Lower lobe of right lung (tissue), 2 donors: ENCODE results near the gene HOXB1. TPM values are rescaled to one million over a fixed set of nuclear protein-coding genes. Genes with fewer than 3 reads are reported as not detected.
A peak's percentile ranks its signal among the peaks of the same experiment; 100 is the strongest.
"Not testable (repeated sequence)": the region's sequence is repeated elsewhere in the genome, so short reads cannot be mapped to it uniquely, and the experiment has no call there.

Experiments
- ATAC-seq, 2 donors: fragments of 200-7000 bp; cut with Tn5 transposase; one replicate each; pipeline ENCODE4 v1.9.1; 2020 to 2022; ENCODE audit warnings: mild to moderate bottlenecking in 2 of 2, moderate library complexity in 2 of 2
- DNase-seq: peaks from one replicate; pipeline ENCODE4 v3.0.0-alpha.2; 2020
- H3K27ac ChIP-seq: fragments of 200-600 bp; one replicate; pipeline ENCODE4 v1.8.0; 2022
- H3K27me3 ChIP-seq: fragments of 200-600 bp; one replicate; pipeline ENCODE4 v1.8.0; 2022; ENCODE audit warnings: low read depth
- H3K36me3 ChIP-seq: fragments of 200-600 bp; one replicate; pipeline ENCODE4 v1.8.0; 2022; ENCODE audit warnings: mild to moderate bottlenecking
- H3K4me1 ChIP-seq: fragments of 200-600 bp; one replicate; pipeline ENCODE4 v1.8.0; 2022
- H3K4me3 ChIP-seq: fragments of 200-600 bp; one replicate; pipeline ENCODE4 v1.8.0; 2022; ENCODE audit warnings: mild to moderate bottlenecking
- H3K9me3 ChIP-seq: fragments of 200-600 bp; one replicate; pipeline ENCODE4 v1.8.0; 2022
- CTCF ChIP-seq: fragments of 200-600 bp; IDR thresholded peaks from one replicate; pipeline ENCODE4 v1.8.0; 2022; ENCODE audit warnings: antibody characterized with exemption, mild to moderate bottlenecking
- intact Hi-C: fragments of 100-400 bp; cut with DNase I; formaldehyde crosslinking; loops from one replicate; pipeline ENCODE4 v1.11.0; 2022
- total RNA-seq: library from RNA; stranded (reverse); fragmentation: NEBNext Ultra II Directional; extraction: Animal tissue kit (Norgen Biotek cat#: 25700); gene quantifications from one replicate; pipeline ENCODE4 v1.2.1, GENCODE V29; 2021
- donor health status: DM: no; HTN: yes; CAD: no; lungs with severe emphysema.

Gene HOXB1
- total RNA-seq, 1 donor from 2014 or later, result not detected

- intact Hi-C loops, result no loop called here
- no peak for ATAC-seq
- H3K27ac ChIP-seq, result no peak overlapping the region
- H3K36me3 ChIP-seq, result no peaks in the 10 kb centered on the region
- no peak overlapping the region for H3K4me3 ChIP-seq
- H3K9me3 ChIP-seq, result no peaks in the 10 kb centered on the region
- no peak for DNase-seq
- peaks cover 40% of the 10 kb centered on the region for H3K27me3 ChIP-seq
- TF ChIP-seq CTCF, result no peak
- no peaks in the 10 kb centered on the region for H3K4me1 ChIP-seq
Observed at GRCh38 chr17:48537316-48537715, 6.5 kb upstream of the HOXB1 start.

- H3K36me3 ChIP-seq, DNase-seq, H3K4me3 ChIP-seq, H3K27ac ChIP-seq, H3K4me1 ChIP-seq, H3K9me3 ChIP-seq, intact Hi-C loops, ATAC-seq: not testable (repeated sequence)
- H3K27me3 ChIP-seq, result peaks cover 28% of the 10 kb centered on the region
Observed at GRCh38 chr17:48535793-48536559, 5.2 kb upstream of the HOXB1 start.

GRCh38 chr17:48532261-48532660 is 1.4 kb upstream of the HOXB1 start:
- no peak overlapping the region for H3K4me3 ChIP-seq
- intact Hi-C loops, result no loop called here
- TF ChIP-seq CTCF, result no peak
- ATAC-seq (no peak), DNase-seq (no peak)
- no peaks in the 10 kb centered on the region for H3K36me3 ChIP-seq
- H3K9me3 ChIP-seq, result no peaks in the 10 kb centered on the region
- no peak overlapping the region for H3K27ac ChIP-seq
- no peaks in the 10 kb centered on the region for H3K4me1 ChIP-seq
- H3K27me3 ChIP-seq, result peaks cover 26% of the 10 kb centered on the region

- TF ChIP-seq CTCF, result no peak
- ATAC-seq (peak in 1 of 2 donors; percentile 21), DNase-seq (no peak)
- H3K9me3 ChIP-seq, result no peaks in the 10 kb centered on the region
- H3K27me3 ChIP-seq, result peaks cover 41% of the 10 kb centered on the region
- H3K36me3 ChIP-seq, result no peaks in the 10 kb centered on the region
- H3K27ac ChIP-seq, result no peak overlapping the region
- H3K4me1 ChIP-seq, result no peaks in the 10 kb centered on the region
- intact Hi-C loops, result no loop called here
- H3K4me3 ChIP-seq, result no peak overlapping the region
Observed at GRCh38 chr17:48530208-48530886, 464 bp downstream of the HOXB1 start.

- H3K27me3 ChIP-seq, result peaks cover 46% of the 10 kb centered on the region
- DNase-seq (no peak), ATAC-seq (no peak)
- no peak overlapping the region for H3K4me3 ChIP-seq
- no peak for TF ChIP-seq CTCF
- no peaks in the 10 kb centered on the region for H3K4me1 ChIP-seq
- intact Hi-C loops, result no loop called here
- H3K27ac ChIP-seq, result no peak overlapping the region
- no peaks in the 10 kb centered on the region for H3K36me3 ChIP-seq
- H3K9me3 ChIP-seq, result no peaks in the 10 kb centered on the region
Observed at GRCh38 chr17:48529683-48530009, 1.2 kb downstream of the HOXB1 start.
